GM12874 (cell line): Measurements from ENCODE around the gene DPH5.

Experiments used
- CTCF ChIP-seq: IDR thresholded peaks from 2 replicates; pipeline ENCODE4 v1.5.1; 2011; ENCODE audit warnings: low read depth, mild to moderate bottlenecking, control low read depth, low read length, moderate library complexity; ENCODE audit not compliant: insufficient read depth

DPH5 gene

GRCh38 chr1:100979631-100980030 lies 46.0 kb downstream of the DPH5 start:
- TF ChIP-seq CTCF: no peak

GRCh38 chr1:100976936-100977335 lies 48.6 kb downstream of the DPH5 start:
- TF ChIP-seq CTCF: no peak

GRCh38 chr1:100972185-100972584 lies 53.4 kb downstream of the DPH5 start:
- TF ChIP-seq CTCF: no peak

- TF ChIP-seq CTCF: no peak
These were observed 54.6 kb downstream of the DPH5 start for GRCh38 chr1:100971021-100971420.

GRCh38 chr1:100969327-100969726 lies 56.3 kb downstream of the DPH5 start:
- TF ChIP-seq CTCF: no peak

- no peak for TF ChIP-seq CTCF
These were observed 57.0 kb downstream of the DPH5 start for GRCh38 chr1:100968621-100969020.

GRCh38 chr1:100960098-100960497 lies 65.5 kb downstream of the DPH5 start:
- no peak for TF ChIP-seq CTCF
